GM04503 (cell line): ENCODE data around the gene GALNT16.
"Not testable (repeated sequence)": the region's sequence is repeated elsewhere in the genome, so short reads cannot be mapped to it uniquely, and the experiment has no call there.

ENCODE experiments used
- DNase-seq: peaks from one replicate; pipeline ENCODE4 v3.0.0-alpha.2; 2012; ENCODE audit warnings: low read depth

GALNT16 gene

GRCh38 chr14:69363964-69364363 lies 104.0 kb downstream of the GALNT16 start:
- no peak for DNase-seq

GRCh38 chr14:69364378-69364777 lies 104.4 kb downstream of the GALNT16 start:
- DNase-seq = no peak

GRCh38 chr14:69366069-69366468 lies 106.1 kb downstream of the GALNT16 start:
- DNase-seq = no peak

GRCh38 chr14:69366761-69367160 lies 106.8 kb downstream of the GALNT16 start:
- no peak for DNase-seq

GRCh38 chr14:69368381-69368780 lies 108.4 kb downstream of the GALNT16 start:
- no peak for DNase-seq

GRCh38 chr14:69370061-69370460 lies 110.1 kb downstream of the GALNT16 start:
- no peak for DNase-seq

GRCh38 chr14:69372146-69372545 lies 112.2 kb downstream of the GALNT16 start:
- no peak for DNase-seq

GRCh38 chr14:69373104-69373503 lies 113.1 kb downstream of the GALNT16 start:
- no peak for DNase-seq

GRCh38 chr14:69374235-69374634 lies 114.3 kb downstream of the GALNT16 start:
- no peak for DNase-seq

GRCh38 chr14:69375182-69375581 lies 115.2 kb downstream of the GALNT16 start:
- no peak for DNase-seq

- DNase-seq = no peak
Measured at GRCh38 chr14:69375722-69376121, 115.8 kb downstream of the GALNT16 start.

GRCh38 chr14:69376439-69376838 lies 116.5 kb downstream of the GALNT16 start:
- peak; percentile 39 for DNase-seq

- no peak for DNase-seq
Measured at GRCh38 chr14:69378274-69378673, 118.3 kb downstream of the GALNT16 start.

GRCh38 chr14:69387311-69387710 lies 127.4 kb downstream of the GALNT16 start:
- DNase-seq = no peak

- DNase-seq = not testable (repeated sequence)
Measured at GRCh38 chr14:69391400-69391799, 131.4 kb downstream of the GALNT16 start.

GRCh38 chr14:69392481-69392880 lies 132.5 kb downstream of the GALNT16 start:
- no peak for DNase-seq

- DNase-seq = no peak
Measured at GRCh38 chr14:69395929-69396328, 136.0 kb downstream of the GALNT16 start.

- DNase-seq = peak; percentile 93
Measured at GRCh38 chr14:69398053-69398817, 138.3 kb downstream of the GALNT16 start, which contains the start of the genes ERH and SLC39A9. TSS of gene ERH (minus strand) at chr14:69398299. CDS start at chr14:69398233, 66 bp downstream. TSS of gene SLC39A9 (plus strand) at chr14:69398692. CDS start at chr14:69399370, 678 bp downstream.

GRCh38 chr14:69398818-69399210 lies 138.9 kb downstream of the GALNT16 start:
- no peak for DNase-seq

GRCh38 chr14:69399750-69400149 lies 139.8 kb downstream of the GALNT16 start:
- DNase-seq = no peak

- no peak for DNase-seq
Measured at GRCh38 chr14:69400154-69400553, 140.2 kb downstream of the GALNT16 start.

- DNase-seq = no peak
Measured at GRCh38 chr14:69401841-69402240, 141.9 kb downstream of the GALNT16 start.

- DNase-seq = no peak
Measured at GRCh38 chr14:69404478-69404877, 144.5 kb downstream of the GALNT16 start.

- no peak for DNase-seq
Measured at GRCh38 chr14:69404883-69405282, 144.9 kb downstream of the GALNT16 start.
